HL-60 (cell line): ENCODE measurements around the gene GNLY.

ENCODE experiments used
- CTCF ChIP-seq: IDR thresholded peaks from one replicate; pipeline ENCODE4 v1.5.1; 2011; ENCODE audit warnings: low read length, control low read depth, inconsistent platforms; ENCODE audit not compliant: insufficient read depth
- GABPA ChIP-seq: IDR thresholded peaks from 2 replicates; pipeline ENCODE4 v1.6.1; 2012; ENCODE audit warnings: low read depth
- POLR2AphosphoS5 ChIP-seq: IDR thresholded peaks from 2 replicates; pipeline ENCODE4 v1.6.1; 2012; ENCODE audit warnings: low read depth
- SPI1 ChIP-seq: IDR thresholded peaks from 2 replicates; pipeline ENCODE4 v1.6.1; 2012; ENCODE audit warnings: low read depth, mild to moderate bottlenecking, borderline replicate concordance
- TF ChIP-seq, protein P1 (sequence below): IDR thresholded peaks from 2 replicates; pipeline ENCODE4 v1.6.1; 2012; ENCODE audit warnings: low read depth; ENCODE audit not compliant: insufficient replicate concordance

DNA sequence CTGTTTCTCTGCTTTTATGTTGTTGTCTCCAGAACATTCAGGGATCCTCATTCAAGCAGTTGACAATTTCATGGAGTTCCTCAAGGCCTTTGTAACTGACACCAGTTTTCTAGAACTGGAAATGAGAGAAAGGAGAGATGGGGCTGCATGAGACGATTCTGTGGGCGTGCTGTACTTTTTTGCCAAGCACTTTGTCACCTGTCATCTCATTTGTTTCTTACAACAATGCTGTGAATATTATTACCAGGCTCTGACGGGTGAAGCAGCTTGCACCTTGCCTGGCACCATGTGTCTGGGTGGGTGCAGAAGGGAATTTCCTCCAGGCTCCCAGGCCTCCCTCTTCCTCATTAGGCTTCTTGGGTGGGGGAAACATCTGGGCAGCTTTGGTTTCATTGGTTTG is 37.4 kb downstream of the GNLY start:
- TF ChIP-seq CTCF (no peak), GABPA (no peak), POLR2AphosphoS5 (no peak), SPI1 (no peak)
- TF ChIP-seq, protein P1, sequence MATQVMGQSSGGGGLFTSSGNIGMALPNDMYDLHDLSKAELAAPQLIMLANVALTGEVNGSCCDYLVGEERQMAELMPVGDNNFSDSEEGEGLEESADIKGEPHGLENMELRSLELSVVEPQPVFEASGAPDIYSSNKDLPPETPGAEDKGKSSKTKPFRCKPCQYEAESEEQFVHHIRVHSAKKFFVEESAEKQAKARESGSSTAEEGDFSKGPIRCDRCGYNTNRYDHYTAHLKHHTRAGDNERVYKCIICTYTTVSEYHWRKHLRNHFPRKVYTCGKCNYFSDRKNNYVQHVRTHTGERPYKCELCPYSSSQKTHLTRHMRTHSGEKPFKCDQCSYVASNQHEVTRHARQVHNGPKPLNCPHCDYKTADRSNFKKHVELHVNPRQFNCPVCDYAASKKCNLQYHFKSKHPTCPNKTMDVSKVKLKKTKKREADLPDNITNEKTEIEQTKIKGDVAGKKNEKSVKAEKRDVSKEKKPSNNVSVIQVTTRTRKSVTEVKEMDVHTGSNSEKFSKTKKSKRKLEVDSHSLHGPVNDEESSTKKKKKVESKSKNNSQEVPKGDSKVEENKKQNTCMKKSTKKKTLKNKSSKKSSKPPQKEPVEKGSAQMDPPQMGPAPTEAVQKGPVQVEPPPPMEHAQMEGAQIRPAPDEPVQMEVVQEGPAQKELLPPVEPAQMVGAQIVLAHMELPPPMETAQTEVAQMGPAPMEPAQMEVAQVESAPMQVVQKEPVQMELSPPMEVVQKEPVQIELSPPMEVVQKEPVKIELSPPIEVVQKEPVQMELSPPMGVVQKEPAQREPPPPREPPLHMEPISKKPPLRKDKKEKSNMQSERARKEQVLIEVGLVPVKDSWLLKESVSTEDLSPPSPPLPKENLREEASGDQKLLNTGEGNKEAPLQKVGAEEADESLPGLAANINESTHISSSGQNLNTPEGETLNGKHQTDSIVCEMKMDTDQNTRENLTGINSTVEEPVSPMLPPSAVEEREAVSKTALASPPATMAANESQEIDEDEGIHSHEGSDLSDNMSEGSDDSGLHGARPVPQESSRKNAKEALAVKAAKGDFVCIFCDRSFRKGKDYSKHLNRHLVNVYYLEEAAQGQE: no peak
